PC-9 (cell line): ENCODE measurements around the gene UROS.

Experiments used
- EZH2 ChIP-seq: fragments of 200-600 bp; sonication (generic); IDR thresholded peaks from 2 replicates; pipeline ENCODE4 v1.8.0; 2017; ENCODE audit warnings: antibody characterized with exemption, low read depth
- TF ChIP-seq, protein P1 (sequence below): fragments of 200-600 bp; sonication (generic); conservative IDR thresholded peaks from 2 replicates; pipeline ENCODE4 v1.6.1; 2017; ENCODE audit warnings: mixed run types, antibody characterized with exemption, mild to moderate bottlenecking, moderate library complexity

DNA sequence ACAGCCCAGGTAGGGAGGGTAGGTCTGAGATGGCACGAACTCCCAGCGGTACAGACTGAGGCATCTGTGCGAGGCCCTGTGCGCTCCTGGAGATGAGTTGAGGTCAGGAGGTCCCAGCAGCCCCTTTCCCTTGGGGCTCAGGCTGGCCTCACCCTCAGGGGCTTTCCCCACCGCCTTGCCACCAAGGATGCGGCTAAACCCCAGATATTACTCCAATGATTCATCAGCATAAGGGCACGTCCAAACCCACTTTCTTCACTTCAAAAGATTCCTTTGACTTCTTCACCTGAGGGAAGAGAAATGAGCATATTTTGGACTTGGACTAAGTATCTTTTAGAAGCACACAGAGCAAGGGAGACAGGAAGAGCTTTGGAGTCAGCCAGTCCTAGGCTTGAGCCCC lies 20.3 kb downstream of the UROS start:
- no peak for TF ChIP-seq EZH2
- TF ChIP-seq, protein P1, sequence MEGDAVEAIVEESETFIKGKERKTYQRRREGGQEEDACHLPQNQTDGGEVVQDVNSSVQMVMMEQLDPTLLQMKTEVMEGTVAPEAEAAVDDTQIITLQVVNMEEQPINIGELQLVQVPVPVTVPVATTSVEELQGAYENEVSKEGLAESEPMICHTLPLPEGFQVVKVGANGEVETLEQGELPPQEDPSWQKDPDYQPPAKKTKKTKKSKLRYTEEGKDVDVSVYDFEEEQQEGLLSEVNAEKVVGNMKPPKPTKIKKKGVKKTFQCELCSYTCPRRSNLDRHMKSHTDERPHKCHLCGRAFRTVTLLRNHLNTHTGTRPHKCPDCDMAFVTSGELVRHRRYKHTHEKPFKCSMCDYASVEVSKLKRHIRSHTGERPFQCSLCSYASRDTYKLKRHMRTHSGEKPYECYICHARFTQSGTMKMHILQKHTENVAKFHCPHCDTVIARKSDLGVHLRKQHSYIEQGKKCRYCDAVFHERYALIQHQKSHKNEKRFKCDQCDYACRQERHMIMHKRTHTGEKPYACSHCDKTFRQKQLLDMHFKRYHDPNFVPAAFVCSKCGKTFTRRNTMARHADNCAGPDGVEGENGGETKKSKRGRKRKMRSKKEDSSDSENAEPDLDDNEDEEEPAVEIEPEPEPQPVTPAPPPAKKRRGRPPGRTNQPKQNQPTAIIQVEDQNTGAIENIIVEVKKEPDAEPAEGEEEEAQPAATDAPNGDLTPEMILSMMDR: no peak
